MM.1S (cell line): ENCODE measurements around the gene NUDT1.

Source experiments
- DNase-seq: peaks from one replicate; pipeline ENCODE4 v3.0.0-alpha.2; 2015
- H2AFZ ChIP-seq: fragments of 300-600 bp; sonication (generic); 2 replicates; pipeline ENCODE4 v1.6.0; 2016; ENCODE audit warnings: antibody characterized with exemption, low read length
- H3F3A ChIP-seq: fragments of 300-600 bp; sonication (generic); 2 replicates; pipeline ENCODE4 v1.6.1; 2016; ENCODE audit warnings: mild to moderate bottlenecking, antibody characterized with exemption, low read length, moderate library complexity, mixed read lengths; ENCODE audit not compliant: insufficient read depth
- H3K27ac ChIP-seq: fragments of 300-600 bp; sonication (generic); 2 replicates; pipeline ENCODE4 v1.5.1; 2016; ENCODE audit warnings: mild to moderate bottlenecking, low read length
- H3K27me3 ChIP-seq: fragments of 300-600 bp; sonication (generic); replicated peaks from 2 replicates; pipeline ENCODE4 v1.6.0; 2016; ENCODE audit warnings: low read length; ENCODE audit not compliant: insufficient read depth
- H3K36me3 ChIP-seq: fragments of 300-600 bp; sonication (generic); replicated peaks from 2 replicates; pipeline ENCODE4 v1.6.1; 2016; ENCODE audit warnings: mild to moderate bottlenecking, low read length, mixed read lengths; ENCODE audit not compliant: insufficient read depth
- H3K4me1 ChIP-seq: fragments of 300-600 bp; sonication (generic); 2 replicates; pipeline ENCODE4 v1.6.1; 2016; ENCODE audit warnings: low read length, mixed read lengths
- H3K4me2 ChIP-seq: fragments of 300-600 bp; sonication (generic); 2 replicates; pipeline ENCODE4 v1.6.0; 2016; ENCODE audit warnings: low read depth, low read length
- H3K4me3 ChIP-seq: fragments of 300-600 bp; sonication (generic); 2 replicates; pipeline ENCODE4 v1.5.1; 2016; ENCODE audit warnings: low read length, mixed read lengths
- H3K79me2 ChIP-seq: fragments of 300-600 bp; sonication (generic); 2 replicates; pipeline ENCODE4 v1.6.1; 2016; ENCODE audit warnings: mixed run types, low read length, mixed read lengths
- H3K9ac ChIP-seq: fragments of 300-600 bp; sonication (generic); 2 replicates; pipeline ENCODE4 v1.6.1; 2016; ENCODE audit warnings: low read length, mixed read lengths
- H3K9me2 ChIP-seq: fragments of 300-600 bp; sonication (generic); replicated peaks from 2 replicates; pipeline ENCODE4 v1.6.1; 2016; ENCODE audit warnings: mild to moderate bottlenecking, low read length, mixed read lengths; ENCODE audit not compliant: insufficient read depth
- H3K9me3 ChIP-seq: fragments of 300-600 bp; sonication (generic); replicated peaks from 2 replicates; pipeline ENCODE4 v1.6.1; 2016; ENCODE audit warnings: mild to moderate bottlenecking, low read length, mixed read lengths; ENCODE audit not compliant: insufficient read depth
- H4K20me1 ChIP-seq: fragments of 300-600 bp; sonication (generic); 2 replicates; pipeline ENCODE4 v1.6.1; 2016; ENCODE audit warnings: mild to moderate bottlenecking, low read length, moderate library complexity, mixed read lengths; ENCODE audit not compliant: insufficient read depth
- CTCF ChIP-seq: fragments of 300-600 bp; sonication (generic); IDR thresholded peaks from 2 replicates; pipeline ENCODE4 v1.5.1; 2016; ENCODE audit warnings: antibody characterized with exemption, low read length, mixed read lengths
- EZH2 ChIP-seq: fragments of 300-600 bp; sonication (generic); optimal IDR thresholded peaks from 2 replicates; pipeline ENCODE3; 2017; ENCODE audit warnings: low read depth, mild to moderate bottlenecking, antibody characterized with exemption, low read length, mixed read lengths
- EZH2phosphoT487 ChIP-seq: fragments of 300-600 bp; sonication (generic); IDR thresholded peaks from 2 replicates; pipeline ENCODE4 v1.6.1; 2018; ENCODE audit warnings: antibody characterized with exemption, low read length

The NUDT1 gene

GRCh38 chr7:2259480-2259879 lies 17.5 kb downstream of the NUDT1 start:
- no peaks in the 10 kb centered on the region for H3K27me3 ChIP-seq
- H3K79me2 ChIP-seq, result no peaks in the 10 kb centered on the region
- H2AFZ ChIP-seq, result no peak overlapping the region
- no peaks in the 10 kb centered on the region for H3K9me3 ChIP-seq
- H3F3A ChIP-seq, result no peaks in the 10 kb centered on the region
- no peaks in the 10 kb centered on the region for H3K4me1 ChIP-seq
- no peak overlapping the region for H3K27ac ChIP-seq
- no peak overlapping the region for H3K4me2 ChIP-seq
- no peaks in the 10 kb centered on the region for H3K36me3 ChIP-seq
- H4K20me1 ChIP-seq, result no peaks in the 10 kb centered on the region
- H3K9me2 ChIP-seq, result no peaks in the 10 kb centered on the region
- TF ChIP-seq CTCF, result no peak
- no peak for TF ChIP-seq EZH2
- no peak for TF ChIP-seq EZH2phosphoT487
- no peak overlapping the region for H3K4me3 ChIP-seq
- no peak overlapping the region for H3K9ac ChIP-seq
- no peak for DNase-seq

DNA sequence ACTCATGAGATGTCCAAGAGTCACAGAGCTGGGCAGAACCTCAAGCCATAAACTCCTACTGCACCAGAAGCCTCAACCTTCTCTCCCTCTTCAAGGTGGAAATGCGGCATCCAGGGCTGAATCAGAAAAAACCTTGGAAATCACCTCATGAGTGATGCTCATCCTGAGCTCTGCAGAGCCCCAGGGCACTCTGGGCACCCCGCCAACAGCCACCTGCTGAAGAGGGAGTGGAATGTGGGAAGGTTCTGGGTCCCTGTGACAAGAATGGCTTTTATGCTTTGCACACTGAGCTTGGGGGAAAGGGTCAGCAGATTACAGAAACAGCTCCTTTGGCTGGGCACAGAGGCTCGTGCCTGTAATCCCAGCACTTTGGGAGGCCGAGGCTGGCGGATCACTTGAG lies 18.8 kb downstream of the NUDT1 start:
- Histone ChIP-seq H3K4me3 (no peak overlapping the region), H4K20me1 (no peaks in the 10 kb centered on the region), H3K9me3 (no peaks in the 10 kb centered on the region), H3K36me3 (no peaks in the 10 kb centered on the region), H3K9me2 (no peaks in the 10 kb centered on the region), H3K27me3 (no peaks in the 10 kb centered on the region), H3K4me2 (no peak overlapping the region), H2AFZ (no peak overlapping the region), H3K9ac (no peak overlapping the region), H3K79me2 (no peaks in the 10 kb centered on the region), H3K4me1 (no peaks in the 10 kb centered on the region), H3K27ac (no peak overlapping the region), H3F3A (no peaks in the 10 kb centered on the region)
- TF ChIP-seq EZH2 (no peak), CTCF (no peak), EZH2phosphoT487 (no peak)
- no peak for DNase-seq

GRCh38 chr7:2261611-2262010 lies 19.6 kb downstream of the NUDT1 start:
- Histone ChIP-seq H3K79me2 (no peaks in the 10 kb centered on the region), H3K27ac (no peak overlapping the region), H3K4me3 (no peak overlapping the region), H3F3A (no peaks in the 10 kb centered on the region), H3K9ac (no peak overlapping the region), H2AFZ (no peak overlapping the region), H3K4me1 (no peaks in the 10 kb centered on the region), H3K4me2 (no peak overlapping the region), H4K20me1 (no peaks in the 10 kb centered on the region), H3K36me3 (no peaks in the 10 kb centered on the region), H3K27me3 (no peaks in the 10 kb centered on the region), H3K9me2 (no peaks in the 10 kb centered on the region), H3K9me3 (no peaks in the 10 kb centered on the region)
- no peak for TF ChIP-seq CTCF
- TF ChIP-seq EZH2phosphoT487, result no peak
- no peak for TF ChIP-seq EZH2
- DNase-seq, result no peak
